NCI-H2196 (cell line): ENCODE measurements around the gene ZDHHC5.
"Not testable (repeated sequence)": the region's sequence is repeated elsewhere in the genome, so short reads cannot be mapped to it uniquely, and the experiment has no call there.

Experiments
- DNase-seq: peaks from one replicate; lab custom pipeline; 2025; ENCODE audit not compliant: unreplicated experiment; lab: John Stamatoyannopoulos, UW

The ZDHHC5 gene

GRCh38 chr11:57644748-57645688 is 22.9 kb upstream of the ZDHHC5 start:
- DNase-seq = peak; percentile 85

- no peak for DNase-seq
Measured at GRCh38 chr11:57645689-57646085, 22.2 kb upstream of the ZDHHC5 start.

- no peak for DNase-seq
Measured at GRCh38 chr11:57646194-57646798, 21.6 kb upstream of the ZDHHC5 start.

- no peak for DNase-seq
Measured at GRCh38 chr11:57646799-57647303, 21.1 kb upstream of the ZDHHC5 start.

- no peak for DNase-seq
Measured at GRCh38 chr11:57647372-57647771, 20.5 kb upstream of the ZDHHC5 start.

- no peak for DNase-seq
Measured at GRCh38 chr11:57647960-57648800, 19.7 kb upstream of the ZDHHC5 start.

- no peak for DNase-seq
Measured at GRCh38 chr11:57648801-57649735, 18.8 kb upstream of the ZDHHC5 start.

- DNase-seq = peak; percentile 24
Measured at GRCh38 chr11:57649826-57650738, 17.8 kb upstream of the ZDHHC5 start, which contains the start of gene YPEL4. Gene YPEL4 (minus strand): TSS chr11:57649912. CDS start chr11:57647107, 2,805 bp downstream.

- DNase-seq = no peak
Measured at GRCh38 chr11:57650739-57651090, 17.2 kb upstream of the ZDHHC5 start.

GRCh38 chr11:57651408-57651807 is 16.5 kb upstream of the ZDHHC5 start:
- no peak for DNase-seq

GRCh38 chr11:57652230-57652629 is 15.7 kb upstream of the ZDHHC5 start:
- DNase-seq = not testable (repeated sequence)

- no peak for DNase-seq
Measured at GRCh38 chr11:57652662-57653061, 15.3 kb upstream of the ZDHHC5 start.

- no peak for DNase-seq
Measured at GRCh38 chr11:57653163-57653562, 14.8 kb upstream of the ZDHHC5 start.

GRCh38 chr11:57656885-57657193 is 11.1 kb upstream of the ZDHHC5 start:
- DNase-seq = no peak

- peak; percentile 99 for DNase-seq
Measured at GRCh38 chr11:57657194-57658022, 10.5 kb upstream of the ZDHHC5 start, which contains the start of gene CLP1. Gene CLP1 (plus strand): TSS chr11:57657762. CDS start chr11:57659477, 1,715 bp downstream.

GRCh38 chr11:57658023-57658361 is 9.9 kb upstream of the ZDHHC5 start:
- DNase-seq = no peak

GRCh38 chr11:57659669-57660068 is 8.2 kb upstream of the ZDHHC5 start:
- no peak for DNase-seq

GRCh38 chr11:57662893-57663292 is 5.0 kb upstream of the ZDHHC5 start:
- DNase-seq = no peak
